ENCODE data around the gene LIN37.

LIN37 gene

GRCh38 chr19:35736913-35737886 is 11.2 kb upstream of the LIN37 start:
- no peak for ATAC-seq
- TF ChIP-seq POU6F1 (CRISPR knock-in tag; IDR thresholded peaks at IDR 0.05; ENCODE audit: borderline replicate concordance, low read depth) (no peak), ARNTL (CRISPR knock-in tag; IDR thresholded peaks at IDR 0.05; ENCODE audit: borderline replicate concordance, low read depth) (no peak), CSRNP3 (CRISPR knock-in tag; IDR thresholded peaks at IDR 0.05) (no peak), ZFP3 (CRISPR knock-in tag; IDR thresholded peaks at IDR 0.05) (no peak), CSDC2 (CRISPR knock-in tag; IDR thresholded peaks at IDR 0.05) (no peak), GLIS3 (CRISPR knock-in tag; IDR thresholded peaks at IDR 0.05) (no peak), ISL1 (CRISPR knock-in tag; IDR thresholded peaks at IDR 0.05) (no peak), ESRRG (CRISPR knock-in tag; IDR thresholded peaks at IDR 0.05) (no peak)

GRCh38 chr19:35738021-35738886 is 10.1 kb upstream of the LIN37 start:
- no peak for TF ChIP-seq CSDC2 (CRISPR knock-in tag; IDR thresholded peaks at IDR 0.05)
- no peak for TF ChIP-seq TCF4 (CRISPR knock-in tag; IDR thresholded peaks at IDR 0.05; ENCODE audit: borderline replicate concordance)
- TF ChIP-seq ZNF8 (CRISPR knock-in tag; IDR thresholded peaks at IDR 0.05), result no peak
- no peak for TF ChIP-seq BACH2 (CRISPR knock-in tag; IDR thresholded peaks at IDR 0.05; ENCODE audit: borderline replicate concordance)
- no peak for ATAC-seq

GRCh38 chr19:35738887-35739229 is 9.5 kb upstream of the LIN37 start:
- no peak for ATAC-seq
- TF ChIP-seq CSDC2 (CRISPR knock-in tag; IDR thresholded peaks at IDR 0.05), result no peak
- no peak for TF ChIP-seq TSHZ2 (CRISPR knock-in tag; IDR thresholded peaks at IDR 0.05)
- TF ChIP-seq ESRRG (CRISPR knock-in tag; IDR thresholded peaks at IDR 0.05), result no peak
- TF ChIP-seq ZNF8 (CRISPR knock-in tag; IDR thresholded peaks at IDR 0.05), result no peak
- no peak for TF ChIP-seq ZNF565 (CRISPR knock-in tag; conservative IDR thresholded peaks at IDR 0.05; ENCODE audit: low read depth)

- TF ChIP-seq ISL1 (CRISPR knock-in tag; IDR thresholded peaks at IDR 0.05) (no peak), ZNF8 (CRISPR knock-in tag; IDR thresholded peaks at IDR 0.05) (no peak), POU6F1 (CRISPR knock-in tag; IDR thresholded peaks at IDR 0.05; ENCODE audit: borderline replicate concordance, low read depth) (no peak), RARB (CRISPR knock-in tag; IDR thresholded peaks at IDR 0.05) (no peak), TOX (CRISPR knock-in tag; IDR thresholded peaks at IDR 0.05; ENCODE audit: borderline replicate concordance) (no peak), ZNF565 (CRISPR knock-in tag; conservative IDR thresholded peaks at IDR 0.05; ENCODE audit: low read depth) (no peak), ZFP3 (CRISPR knock-in tag; IDR thresholded peaks at IDR 0.05) (no peak), CSRNP3 (CRISPR knock-in tag; IDR thresholded peaks at IDR 0.05) (no peak), ZNF70 (CRISPR knock-in tag; IDR thresholded peaks at IDR 0.05) (no peak), CSDC2 (CRISPR knock-in tag; IDR thresholded peaks at IDR 0.05) (no peak)
- ATAC-seq, result no peak; the same call in 2 of the 3 replicates
Measured at GRCh38 chr19:35739275-35740107, 8.9 kb upstream of the LIN37 start.
